ENCODE measurements around the gene SLC12A8. TPM values are rescaled to one million over a fixed set of nuclear protein-coding genes. Genes with fewer than 3 reads are reported as not detected.

The SLC12A8 gene
- total and polyA plus RNA-seq, 2 of the 13 experiments (the other 11 are each of a cell fraction or from before 2014, with no cell fraction given) = 0.44 to 0.71 TPM

GRCh38 chr3:125257536-125257935 lies 45.0 kb upstream of the SLC12A8 start:
- POLR2A ChIA-PET = no interaction called here
- H3K79me2 ChIP-seq (ENCODE audit: insufficient read depth, low read length) = no peaks in the 10 kb centered on the region
- H3K4me2 ChIP-seq (ENCODE audit: low read depth, low read length) = no peak overlapping the region
- in situ Hi-C loops (cut with HindIII; ENCODE audit: extremely low pct_ligation_motif_present, low pct_unique_long_range_greater_than_20kb) = no loop called here
- CTCF ChIA-PET (ENCODE audit: low intra/inter-chr PET ratio, low total read pairs) = no interaction called here
- H3K4me3 ChIP-seq (replicated peaks in 1 of 3; ENCODE audit: insufficient read depth in 1 of 3, low read depth in 2 of 3, low read length in 3 of 3) = no peak overlapping the region
- no peak overlapping the region for H2AFZ ChIP-seq (ENCODE audit: low read length)
- no peak overlapping the region for H3K27ac ChIP-seq (ENCODE audit: extremely low read length, insufficient read depth, low read length)
- H3K4me1 ChIP-seq (ENCODE audit: insufficient read depth, low read length) = no peaks in the 10 kb centered on the region
- WGBS (ENCODE audit: low lambda C conversion rate) = 97% methylated on average over 4 of the region's 4 CpGs
- H4K20me1 ChIP-seq (ENCODE audit: insufficient read depth, low read length) = no peaks in the 10 kb centered on the region
- peaks cover 2 to 3% of the 10 kb centered on the region in 2 experiments; a peak in 1 of 5 replicates for H3K36me3 ChIP-seq (replicated peaks in 1 of 2; ENCODE audit: control insufficient read depth in 1 of 2, insufficient read depth in 2 of 2, low read length in 2 of 2)
- ATAC-seq (no peak), FAIRE-seq (no peak), DNase-seq (ENCODE audit: low spot score) (no peak)
- no peak overlapping the region for H3K9ac ChIP-seq (ENCODE audit: insufficient read depth, low read depth, low read length)
- TF ChIP-seq ZNF782 (CRISPR knock-in tag; IDR thresholded peaks at IDR 0.05; ENCODE audit: borderline replicate concordance) (no peak), SOX13 (IDR thresholded peaks at IDR 0.05) (no peak), SOX13 (CRISPR knock-in tag; conservative IDR thresholded peaks at IDR 0.05 in 1 of 2, IDR thresholded peaks at IDR 0.05 in 1 of 2) (no peak), ZZZ3 (CRISPR knock-in tag; IDR thresholded peaks at IDR 0.05; ENCODE audit: borderline replicate concordance) (no peak), ZNF382 (CRISPR knock-in tag; IDR thresholded peaks at IDR 0.05; ENCODE audit: borderline replicate concordance) (no peak), CBX5 (CRISPR knock-in tag; IDR thresholded peaks at IDR 0.05; ENCODE audit: borderline replicate concordance) (no peak), FOXO4 (CRISPR knock-in tag; conservative IDR thresholded peaks at IDR 0.05) (no peak), HIVEP1 (CRISPR knock-in tag; IDR thresholded peaks at IDR 0.05) (no peak), ZNF12 (CRISPR knock-in tag; IDR thresholded peaks at IDR 0.05) (no peak), CHCHD3 (CRISPR knock-in tag; IDR thresholded peaks at IDR 0.05) (no peak), SP1 (IDR thresholded peaks at IDR 0.05) (no peak), SP1 (CRISPR knock-in tag; IDR thresholded peaks at IDR 0.05) (no peak), ZNF136 (CRISPR knock-in tag; IDR thresholded peaks at IDR 0.05; ENCODE audit: low read depth) (no peak), ZFP36L1 (CRISPR knock-in tag; IDR thresholded peaks at IDR 0.05) (no peak), ZBTB39 (CRISPR knock-in tag; IDR thresholded peaks at IDR 0.05) (no peak)
- TF ChIP-seq, protein P1, sequence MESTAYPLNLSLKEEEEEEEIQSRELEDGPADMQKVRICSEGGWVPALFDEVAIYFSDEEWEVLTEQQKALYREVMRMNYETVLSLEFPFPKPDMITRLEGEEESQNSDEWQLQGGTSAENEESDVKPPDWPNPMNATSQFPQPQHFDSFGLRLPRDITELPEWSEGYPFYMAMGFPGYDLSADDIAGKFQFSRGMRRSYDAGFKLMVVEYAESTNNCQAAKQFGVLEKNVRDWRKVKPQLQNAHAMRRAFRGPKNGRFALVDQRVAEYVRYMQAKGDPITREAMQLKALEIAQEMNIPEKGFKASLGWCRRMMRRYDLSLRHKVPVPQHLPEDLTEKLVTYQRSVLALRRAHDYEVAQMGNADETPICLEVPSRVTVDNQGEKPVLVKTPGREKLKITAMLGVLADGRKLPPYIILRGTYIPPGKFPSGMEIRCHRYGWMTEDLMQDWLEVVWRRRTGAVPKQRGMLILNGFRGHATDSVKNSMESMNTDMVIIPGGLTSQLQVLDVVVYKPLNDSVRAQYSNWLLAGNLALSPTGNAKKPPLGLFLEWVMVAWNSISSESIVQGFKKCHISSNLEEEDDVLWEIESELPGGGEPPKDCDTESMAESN (CRISPR knock-in tag; conservative IDR thresholded peaks at IDR 0.05) = no peak
- intact Hi-C loops (cut with micrococcal nuclease; ENCODE audit: unreplicated experiment) = no loop called here
- no peaks in the 10 kb centered on the region for H3K27me3 ChIP-seq (ENCODE audit: control insufficient read depth in 1 of 2, insufficient read depth in 2 of 2, low read length in 2 of 2)
- H3K9me3 ChIP-seq (ENCODE audit: low read length) = no peaks in the 10 kb centered on the region
- no TSS peak for BruUV-seq (replicated peaks)

Measured in HepG2 (cell line).